GM12891 (cell line): ENCODE data around the gene OR2D2.
"Not testable (repeated sequence)": the region's sequence is repeated elsewhere in the genome, so short reads cannot be mapped to it uniquely, and the experiment has no call there.

Experiments used
- DNase-seq: peaks from one replicate; pipeline ENCODE4 v3.0.0; 2011; ENCODE audit warnings: low spot score; ENCODE audit not compliant: insufficient read length
- FAIRE-seq: peaks from 2 replicates; lab custom pipeline; 2011; peaks lifted over from hg19 to GRCh38; lab: Jason Lieb, UNC
- PAX5 ChIP-seq: IDR thresholded peaks from 2 replicates; pipeline ENCODE4 v1.6.1; 2011; ENCODE audit warnings: low read length, moderate library complexity, mild to moderate bottlenecking; ENCODE audit not compliant: insufficient read depth, severe bottlenecking
- POLR2A ChIP-seq: IDR thresholded peaks from 2 replicates; pipeline ENCODE4 v1.6.1; 2011; ENCODE audit warnings: low read depth, low read length, control low read depth
- POLR2AphosphoS5 ChIP-seq: IDR thresholded peaks from 2 replicates; pipeline ENCODE4 v1.6.1; 2011; ENCODE audit warnings: low read depth, low read length, control low read depth
- POU2F2 ChIP-seq: IDR thresholded peaks from 2 replicates; pipeline ENCODE4 v1.6.1; 2011; ENCODE audit warnings: low read depth, mild to moderate bottlenecking, control low read depth, low read length, moderate library complexity
- SPI1 ChIP-seq: IDR thresholded peaks from 2 replicates; pipeline ENCODE4 v1.6.1; 2011; ENCODE audit warnings: low read depth, low read length, control low read depth
- TAF1 ChIP-seq: IDR thresholded peaks from 2 replicates; pipeline ENCODE4 v1.6.1; 2011; ENCODE audit warnings: low read depth, low read length, control low read depth

OR2D2 gene

GRCh38 chr11:6855971-6856541 is 36.2 kb downstream of the OR2D2 start:
- DNase-seq (no peak), FAIRE-seq (no peak)
- no peak for TF ChIP-seq PAX5
- TF ChIP-seq TAF1, result no peak
- TF ChIP-seq SPI1, result no peak
- TF ChIP-seq POU2F2, result no peak
- TF ChIP-seq POLR2A, result no peak
- no peak for TF ChIP-seq POLR2AphosphoS5

- not testable (repeated sequence) for DNase-seq, FAIRE-seq
Observed at GRCh38 chr11:6854801-6855200, 37.5 kb downstream of the OR2D2 start.

- TF ChIP-seq PAX5 (no peak), POU2F2 (no peak), TAF1 (no peak), POLR2A (no peak), POLR2AphosphoS5 (no peak), SPI1 (no peak)
- no peak for DNase-seq
- FAIRE-seq, result no peak
Observed at GRCh38 chr11:6850526-6850925, 41.8 kb downstream of the OR2D2 start.

GRCh38 chr11:6845383-6845782 is 46.9 kb downstream of the OR2D2 start, which contains the start of gene OR10A5:
Gene OR10A5, plus strand, starts transcription at chr11:6845683. Its CDS starts 0 bp downstream, at chr11:6845683.
- FAIRE-seq (no peak), DNase-seq (no peak)
- TF ChIP-seq TAF1 (no peak), POLR2AphosphoS5 (no peak), PAX5 (no peak), SPI1 (no peak), POLR2A (no peak), POU2F2 (no peak)

- no peak for FAIRE-seq
- TF ChIP-seq SPI1 (no peak), POLR2AphosphoS5 (no peak), POU2F2 (no peak), TAF1 (no peak), POLR2A (no peak), PAX5 (no peak)
- DNase-seq, result no peak
Observed at GRCh38 chr11:6844356-6844755, 47.9 kb downstream of the OR2D2 start.

- DNase-seq, result no peak
- no peak for FAIRE-seq
- TF ChIP-seq TAF1, result no peak
- no peak for TF ChIP-seq POU2F2
- no peak for TF ChIP-seq POLR2AphosphoS5
- no peak for TF ChIP-seq PAX5
- no peak for TF ChIP-seq POLR2A
- TF ChIP-seq SPI1, result no peak
Observed at GRCh38 chr11:6843670-6844069, 48.6 kb downstream of the OR2D2 start.

- TF ChIP-seq TAF1 (no peak), POLR2A (no peak), PAX5 (no peak), POU2F2 (no peak), SPI1 (no peak), POLR2AphosphoS5 (no peak)
- no peak for FAIRE-seq
- no peak for DNase-seq
Observed at GRCh38 chr11:6841694-6842093, 50.6 kb downstream of the OR2D2 start.
